HL-60 (cell line): ENCODE measurements around the gene KRT10.

Experiments used
- POLR2AphosphoS5 ChIP-seq: IDR thresholded peaks from 2 replicates; pipeline ENCODE4 v1.6.1; 2012; ENCODE audit warnings: low read depth
- SPI1 ChIP-seq: IDR thresholded peaks from 2 replicates; pipeline ENCODE4 v1.6.1; 2012; ENCODE audit warnings: low read depth, mild to moderate bottlenecking, borderline replicate concordance
- TF ChIP-seq, protein P1 (sequence below): IDR thresholded peaks from one replicate; pipeline ENCODE4 v1.5.1; 2011; ENCODE audit warnings: low read length, control low read depth, inconsistent platforms; ENCODE audit not compliant: insufficient read depth
- TF ChIP-seq, protein P2 (sequence below): IDR thresholded peaks from 2 replicates; pipeline ENCODE4 v1.6.1; 2012; ENCODE audit warnings: low read depth; ENCODE audit not compliant: insufficient replicate concordance

DNA sequence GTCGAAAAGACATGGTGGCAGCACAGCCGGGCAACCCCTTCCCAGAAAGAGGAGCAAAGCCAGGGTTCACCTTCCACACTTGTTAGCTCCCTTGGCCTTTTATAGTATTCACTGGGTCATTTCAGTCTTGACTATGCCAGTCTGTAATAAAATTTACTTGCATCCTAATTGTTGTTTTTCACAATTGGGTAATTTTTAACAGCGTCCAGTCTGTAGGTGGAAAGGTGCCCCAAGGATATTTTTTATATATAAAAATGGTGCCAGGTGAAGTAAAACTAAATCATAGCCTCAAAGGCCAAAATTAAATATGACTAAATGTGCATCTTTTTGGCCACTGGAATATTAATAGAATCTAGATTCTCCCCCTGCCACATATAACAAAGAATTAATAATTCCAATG is 50.3 kb downstream of the KRT10 start, which contains the start of gene KRT26:
- TF ChIP-seq, protein P1, sequence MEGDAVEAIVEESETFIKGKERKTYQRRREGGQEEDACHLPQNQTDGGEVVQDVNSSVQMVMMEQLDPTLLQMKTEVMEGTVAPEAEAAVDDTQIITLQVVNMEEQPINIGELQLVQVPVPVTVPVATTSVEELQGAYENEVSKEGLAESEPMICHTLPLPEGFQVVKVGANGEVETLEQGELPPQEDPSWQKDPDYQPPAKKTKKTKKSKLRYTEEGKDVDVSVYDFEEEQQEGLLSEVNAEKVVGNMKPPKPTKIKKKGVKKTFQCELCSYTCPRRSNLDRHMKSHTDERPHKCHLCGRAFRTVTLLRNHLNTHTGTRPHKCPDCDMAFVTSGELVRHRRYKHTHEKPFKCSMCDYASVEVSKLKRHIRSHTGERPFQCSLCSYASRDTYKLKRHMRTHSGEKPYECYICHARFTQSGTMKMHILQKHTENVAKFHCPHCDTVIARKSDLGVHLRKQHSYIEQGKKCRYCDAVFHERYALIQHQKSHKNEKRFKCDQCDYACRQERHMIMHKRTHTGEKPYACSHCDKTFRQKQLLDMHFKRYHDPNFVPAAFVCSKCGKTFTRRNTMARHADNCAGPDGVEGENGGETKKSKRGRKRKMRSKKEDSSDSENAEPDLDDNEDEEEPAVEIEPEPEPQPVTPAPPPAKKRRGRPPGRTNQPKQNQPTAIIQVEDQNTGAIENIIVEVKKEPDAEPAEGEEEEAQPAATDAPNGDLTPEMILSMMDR, result no peak
- TF ChIP-seq POLR2AphosphoS5 (no peak), SPI1 (no peak)
- TF ChIP-seq, protein P2, sequence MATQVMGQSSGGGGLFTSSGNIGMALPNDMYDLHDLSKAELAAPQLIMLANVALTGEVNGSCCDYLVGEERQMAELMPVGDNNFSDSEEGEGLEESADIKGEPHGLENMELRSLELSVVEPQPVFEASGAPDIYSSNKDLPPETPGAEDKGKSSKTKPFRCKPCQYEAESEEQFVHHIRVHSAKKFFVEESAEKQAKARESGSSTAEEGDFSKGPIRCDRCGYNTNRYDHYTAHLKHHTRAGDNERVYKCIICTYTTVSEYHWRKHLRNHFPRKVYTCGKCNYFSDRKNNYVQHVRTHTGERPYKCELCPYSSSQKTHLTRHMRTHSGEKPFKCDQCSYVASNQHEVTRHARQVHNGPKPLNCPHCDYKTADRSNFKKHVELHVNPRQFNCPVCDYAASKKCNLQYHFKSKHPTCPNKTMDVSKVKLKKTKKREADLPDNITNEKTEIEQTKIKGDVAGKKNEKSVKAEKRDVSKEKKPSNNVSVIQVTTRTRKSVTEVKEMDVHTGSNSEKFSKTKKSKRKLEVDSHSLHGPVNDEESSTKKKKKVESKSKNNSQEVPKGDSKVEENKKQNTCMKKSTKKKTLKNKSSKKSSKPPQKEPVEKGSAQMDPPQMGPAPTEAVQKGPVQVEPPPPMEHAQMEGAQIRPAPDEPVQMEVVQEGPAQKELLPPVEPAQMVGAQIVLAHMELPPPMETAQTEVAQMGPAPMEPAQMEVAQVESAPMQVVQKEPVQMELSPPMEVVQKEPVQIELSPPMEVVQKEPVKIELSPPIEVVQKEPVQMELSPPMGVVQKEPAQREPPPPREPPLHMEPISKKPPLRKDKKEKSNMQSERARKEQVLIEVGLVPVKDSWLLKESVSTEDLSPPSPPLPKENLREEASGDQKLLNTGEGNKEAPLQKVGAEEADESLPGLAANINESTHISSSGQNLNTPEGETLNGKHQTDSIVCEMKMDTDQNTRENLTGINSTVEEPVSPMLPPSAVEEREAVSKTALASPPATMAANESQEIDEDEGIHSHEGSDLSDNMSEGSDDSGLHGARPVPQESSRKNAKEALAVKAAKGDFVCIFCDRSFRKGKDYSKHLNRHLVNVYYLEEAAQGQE, result no peak
